Fibroblast of pulmonary artery (primary cell): ENCODE measurements around the gene HEXD.

ENCODE experiments used
- DNase-seq: peaks from one replicate; pipeline ENCODE4 v3.0.0-alpha.2; 2010; ENCODE audit warnings: low read depth
- H3K4me3 ChIP-seq: replicated peaks from 2 replicates; pipeline ENCODE4 v1.5.1; 2011; ENCODE audit warnings: low read depth, mild to moderate bottlenecking, control low read depth, low read length, moderate library complexity
- TF ChIP-seq, protein P1 (sequence below): IDR thresholded peaks from 2 replicates; pipeline ENCODE4 v1.5.1; 2011; ENCODE audit warnings: mild to moderate bottlenecking, control low read depth, low read length, inconsistent platforms; ENCODE audit errors: missing control alignments

Gene HEXD

DNA sequence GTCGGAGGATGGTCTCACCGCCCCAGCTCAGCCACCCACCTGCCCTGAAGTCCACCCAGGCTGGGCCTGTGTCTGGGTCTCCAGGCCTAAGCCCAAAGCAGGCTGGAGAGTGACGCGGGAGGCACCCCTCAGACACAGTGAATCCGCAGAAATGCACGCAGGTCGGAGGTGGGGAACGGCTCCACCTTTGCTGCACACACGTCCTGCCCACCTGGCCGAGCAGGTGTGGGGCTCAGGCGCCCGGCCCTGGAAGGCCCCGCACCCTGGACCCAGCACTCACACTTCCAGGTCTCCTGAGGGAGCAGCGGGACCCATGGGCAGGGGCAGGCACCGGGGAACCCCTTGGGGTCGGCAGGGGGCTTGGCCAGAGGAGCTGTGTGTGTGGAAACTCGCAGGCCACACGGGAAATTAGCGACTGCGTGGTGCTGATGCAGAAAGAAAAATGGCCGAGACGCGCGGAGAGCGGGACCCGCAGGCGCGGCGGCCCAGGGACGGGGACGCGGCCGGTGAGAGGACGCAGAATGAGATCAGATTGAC is 21.8 kb downstream of the HEXD start:
- TF ChIP-seq, protein P1, sequence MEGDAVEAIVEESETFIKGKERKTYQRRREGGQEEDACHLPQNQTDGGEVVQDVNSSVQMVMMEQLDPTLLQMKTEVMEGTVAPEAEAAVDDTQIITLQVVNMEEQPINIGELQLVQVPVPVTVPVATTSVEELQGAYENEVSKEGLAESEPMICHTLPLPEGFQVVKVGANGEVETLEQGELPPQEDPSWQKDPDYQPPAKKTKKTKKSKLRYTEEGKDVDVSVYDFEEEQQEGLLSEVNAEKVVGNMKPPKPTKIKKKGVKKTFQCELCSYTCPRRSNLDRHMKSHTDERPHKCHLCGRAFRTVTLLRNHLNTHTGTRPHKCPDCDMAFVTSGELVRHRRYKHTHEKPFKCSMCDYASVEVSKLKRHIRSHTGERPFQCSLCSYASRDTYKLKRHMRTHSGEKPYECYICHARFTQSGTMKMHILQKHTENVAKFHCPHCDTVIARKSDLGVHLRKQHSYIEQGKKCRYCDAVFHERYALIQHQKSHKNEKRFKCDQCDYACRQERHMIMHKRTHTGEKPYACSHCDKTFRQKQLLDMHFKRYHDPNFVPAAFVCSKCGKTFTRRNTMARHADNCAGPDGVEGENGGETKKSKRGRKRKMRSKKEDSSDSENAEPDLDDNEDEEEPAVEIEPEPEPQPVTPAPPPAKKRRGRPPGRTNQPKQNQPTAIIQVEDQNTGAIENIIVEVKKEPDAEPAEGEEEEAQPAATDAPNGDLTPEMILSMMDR, result no peak
- no peak for DNase-seq
- no peak overlapping the region for H3K4me3 ChIP-seq

DNA sequence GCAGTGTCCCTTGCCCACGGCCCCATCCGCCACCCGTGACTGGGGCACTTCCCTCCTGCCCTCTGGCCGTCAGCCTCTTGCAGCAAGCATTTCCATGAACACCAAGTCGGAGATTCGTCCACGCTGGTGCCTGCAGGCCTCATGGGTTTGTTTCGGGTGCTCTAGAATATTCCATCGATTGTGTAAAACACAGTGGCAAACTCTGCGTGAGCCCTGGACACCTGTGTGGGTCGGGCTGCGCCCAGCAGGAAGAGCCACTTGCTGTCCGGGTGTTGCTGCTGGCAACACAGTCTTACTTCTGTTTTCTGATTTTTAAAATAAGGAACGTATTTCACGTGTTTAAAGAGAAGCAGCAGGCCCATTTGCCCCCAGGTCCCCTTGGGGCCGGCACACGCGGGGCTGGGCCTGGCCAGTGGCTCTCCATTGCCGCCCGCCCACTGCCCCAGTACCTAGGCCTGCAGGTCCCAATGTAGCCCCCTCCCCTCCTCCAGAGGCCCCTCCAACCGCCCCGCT is 22.4 kb downstream of the HEXD start:
- H3K4me3 ChIP-seq, result no peak overlapping the region
- no peak for DNase-seq
- TF ChIP-seq, protein P1, result no peak

DNA sequence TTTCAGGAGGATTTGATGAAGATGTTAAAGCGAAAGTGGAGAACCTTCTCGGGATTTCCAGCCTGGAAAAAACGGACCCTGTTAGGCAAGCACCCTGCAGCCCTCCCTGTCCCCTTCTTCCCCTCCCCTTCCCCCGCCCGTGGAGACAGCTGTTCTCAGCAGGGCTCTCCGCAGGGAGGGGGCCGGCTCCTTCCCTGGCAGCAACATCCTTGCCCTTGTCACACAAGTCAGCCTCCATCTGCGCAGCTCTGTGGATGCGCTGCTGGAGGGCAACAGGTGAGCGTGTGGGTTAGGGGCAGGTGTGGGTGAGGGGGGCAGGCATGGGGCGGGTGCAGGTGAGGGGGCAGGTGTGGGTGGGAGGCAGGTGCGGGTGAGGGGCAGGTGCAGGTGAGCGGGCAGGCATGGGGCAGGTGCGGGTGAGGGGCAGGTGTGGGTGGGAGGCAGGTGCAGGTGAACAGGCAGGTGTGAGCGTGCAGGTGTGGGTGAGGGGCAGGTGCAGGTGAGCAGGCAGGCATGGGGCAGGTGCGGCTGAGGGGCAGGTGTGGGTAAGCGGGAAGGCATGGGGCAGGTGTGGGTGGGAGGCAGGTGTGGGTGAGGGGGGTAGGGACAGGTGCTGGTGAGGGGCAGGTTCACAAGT is 23.0 kb downstream of the HEXD start:
- TF ChIP-seq, protein P1, result no peak
- DNase-seq, result peak; percentile 21
- no peak overlapping the region for H3K4me3 ChIP-seq

DNA sequence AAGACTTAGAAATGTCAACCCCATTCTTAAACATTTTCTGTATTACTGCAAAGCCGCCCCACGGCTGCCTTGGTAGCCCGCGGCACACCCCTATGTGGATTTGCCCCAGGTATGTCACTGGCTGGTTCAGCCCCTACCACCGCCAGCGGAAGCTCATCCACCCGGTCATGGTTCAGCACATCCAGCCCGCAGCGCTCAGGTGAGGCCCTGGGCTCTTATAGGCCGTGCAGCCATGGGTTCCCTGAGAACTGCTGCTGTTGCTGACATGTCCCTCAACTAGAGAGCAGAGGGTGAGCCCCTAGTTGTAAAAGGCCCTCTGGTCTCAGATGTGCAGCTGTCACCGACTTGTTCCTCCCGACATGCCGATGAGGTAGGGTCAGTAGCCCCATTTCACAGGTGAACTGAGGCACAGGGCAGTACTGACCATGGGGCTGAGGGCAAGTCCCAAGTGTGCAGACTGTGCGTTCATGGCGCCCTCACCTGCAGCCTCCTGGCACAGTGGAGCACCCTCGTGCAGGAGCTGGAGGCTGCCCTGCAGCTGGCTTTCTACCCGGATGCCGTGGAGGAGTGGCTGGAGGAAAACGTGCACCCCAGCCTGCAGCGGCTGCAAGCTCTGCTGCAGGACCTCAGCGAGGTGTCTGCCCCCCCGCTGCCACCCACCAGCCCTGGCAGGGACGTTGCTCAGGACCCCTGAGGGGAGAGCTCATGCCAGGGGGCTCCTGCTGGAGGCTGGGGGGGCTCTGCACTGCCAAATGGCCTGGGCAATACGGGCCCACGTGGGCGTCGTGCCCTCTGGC is 23.7 kb downstream of the HEXD start:
- H3K4me3 ChIP-seq, result no peak overlapping the region
- DNase-seq, result no peak
- TF ChIP-seq, protein P1, result no peak

DNA sequence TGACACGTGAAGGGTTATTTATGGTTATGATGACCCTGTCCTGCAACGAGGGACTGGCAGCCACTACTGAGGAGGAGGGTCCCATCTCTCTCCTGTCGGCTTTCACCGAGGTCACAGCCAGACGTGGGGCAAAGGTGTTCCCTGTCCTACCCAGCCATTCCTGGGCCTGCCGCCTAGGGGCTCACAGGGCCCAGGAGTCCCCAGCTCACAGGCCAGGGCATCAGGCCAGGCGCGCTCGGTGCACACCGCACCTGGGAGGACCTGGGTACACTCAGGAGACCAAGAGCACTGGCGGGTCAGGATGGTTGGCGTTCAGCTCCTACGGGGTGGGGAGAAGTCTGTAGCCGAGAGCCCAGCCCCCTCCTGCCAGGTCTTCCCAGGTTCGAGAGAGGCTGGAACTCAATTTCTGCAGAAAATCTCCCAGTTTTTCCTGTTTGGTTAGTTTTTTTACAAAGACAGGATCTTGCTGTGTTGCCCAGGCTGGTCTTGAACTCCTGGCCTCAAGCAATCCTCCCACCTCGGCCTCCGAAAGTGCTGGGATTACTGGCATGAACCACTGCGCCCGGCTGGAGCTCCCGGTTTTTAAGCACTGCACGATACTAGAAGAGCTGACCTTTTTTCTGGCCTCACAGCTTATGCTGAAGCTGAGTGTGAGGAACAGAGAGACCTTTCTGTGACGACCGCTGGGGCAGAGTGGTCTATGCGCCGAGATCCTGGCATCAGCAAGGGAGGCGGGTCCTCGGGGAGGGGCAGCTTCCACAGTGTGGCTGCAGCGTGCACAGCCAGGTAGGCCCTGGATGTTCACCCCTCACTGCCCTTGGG is 24.7 kb downstream of the HEXD start:
- no peak overlapping the region for H3K4me3 ChIP-seq
- TF ChIP-seq, protein P1, result no peak
- DNase-seq, result no peak

DNA sequence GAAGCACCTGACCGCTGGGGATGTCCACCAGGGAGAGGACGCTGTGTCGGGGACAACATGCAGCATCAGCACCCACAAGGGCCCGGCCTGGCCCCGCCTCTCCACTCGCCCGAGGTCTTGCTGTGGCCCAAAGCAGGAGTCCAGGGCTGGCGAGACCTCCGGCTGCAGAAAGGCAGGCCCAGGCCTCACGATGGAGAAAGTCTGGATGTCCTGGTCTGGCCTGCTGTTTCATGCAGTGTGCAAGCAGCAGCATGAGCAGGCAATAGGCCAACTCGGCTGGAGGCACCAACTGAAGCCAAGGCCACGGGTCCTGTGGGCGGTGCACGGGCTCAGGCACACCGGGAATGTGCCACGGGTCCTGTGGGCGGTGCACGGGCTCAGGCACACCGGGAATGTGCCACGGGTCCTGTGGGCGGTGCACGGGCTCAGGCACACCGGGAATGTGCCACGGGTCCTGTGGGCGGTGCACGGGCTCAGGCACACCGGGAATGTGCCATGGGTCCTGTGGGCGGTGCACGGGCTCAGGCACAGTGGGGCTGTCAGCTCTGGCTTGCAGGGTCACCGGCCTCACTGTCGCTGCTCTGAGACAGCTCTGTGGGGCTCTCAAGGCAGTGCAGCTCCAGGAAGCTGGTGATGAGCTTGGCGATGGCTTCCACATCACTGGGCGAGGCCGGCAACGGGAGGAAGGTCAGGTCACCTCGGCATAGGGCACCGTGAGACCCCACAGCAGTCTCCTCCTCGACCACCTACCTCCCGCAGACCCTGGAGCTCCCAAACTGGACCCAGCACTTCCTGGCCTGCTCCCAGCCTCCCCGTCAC is 25.5 kb downstream of the HEXD start:
- DNase-seq, result no peak
- H3K4me3 ChIP-seq, result no peak overlapping the region
- TF ChIP-seq, protein P1, result no peak
